K562 (cell line): ENCODE data around the gene NPNT. TPM values are rescaled to one million over a fixed set of nuclear protein-coding genes. Genes with fewer than 3 reads are reported as not detected.
A peak's percentile ranks its signal among the peaks of the same experiment; 100 is the strongest.

Experiments used
- ATAC-seq: fragments of 200-7000 bp; cut with Tn5 transposase; 3 replicates; pipeline ENCODE4 v1.9.1; 2020; ENCODE audit warnings: moderate library complexity
- BruUV-seq: library from RNA; stranded (reverse); fragments of 400-500 nt; replicated peaks from 2 replicates; lab custom pipeline; 2021; lab: Mats Ljungman, UMichigan
- CTCF ChIA-PET: fragments of 300-600 bp; formaldehyde crosslinking; extraction: SDS; loops from one replicate; lab custom pipeline; 2021; ENCODE audit warnings: low intra/inter-chr PET ratio; lab: Yijun Ruan, JAX
- POLR2A ChIA-PET: fragments of 300-600, 350-650 bp; sonication (Branson Sonifier 250); formaldehyde crosslinking; extraction: SDS; loops from one replicate; lab custom pipeline; 2021; ENCODE audit warnings: antibody characterized with exemption, inconsistent platforms; lab: Yijun Ruan, JAX
- DNase-seq, 4 experiments: peaks; one replicate each; pipeline versions ENCODE4 v3.0.0 to v3.0.0-alpha.2; 2011 to 2018; ENCODE audit warnings: low spot score in 3 of 4, mixed read lengths in 3 of 4; ENCODE audit errors: extremely low read depth in 1 of 4
- FAIRE-seq: peaks from 2 replicates; lab custom pipeline; 2011; peaks lifted over from hg19 to GRCh38; lab: Jason Lieb, UNC
- H2AFZ ChIP-seq: 2 replicates; pipeline ENCODE4 v1.6.0; 2011; ENCODE audit warnings: low read depth, low read length, control low read depth, inconsistent platforms
- H3K27ac ChIP-seq: fragments of 200-600 bp; 3 replicates; pipeline ENCODE4 v1.8.0; 2011; ENCODE audit warnings: low read depth, mild to moderate bottlenecking, control low read depth, inconsistent platforms, low read length, moderate library complexity, mixed read lengths; ENCODE audit errors: extremely low read depth
- H3K27me3 ChIP-seq, 2 experiments: fragments of 300-600 bp in 1 of 2; 2 replicates in 1 of 2; 3 replicates in 1 of 2; pipeline versions ENCODE4 v1.6.0 to v1.8.0; 2011; ENCODE audit warnings: inconsistent platforms in 2 of 2, low read length in 2 of 2, mild to moderate bottlenecking in 1 of 2, mixed read lengths in 1 of 2, moderate library complexity in 1 of 2; ENCODE audit not compliant: control insufficient read depth in 2 of 2, insufficient read depth in 2 of 2
- H3K36me3 ChIP-seq: fragments of 300-600 bp; 3 replicates; pipeline ENCODE4 v1.8.0; 2011; ENCODE audit warnings: mild to moderate bottlenecking, low read length, inconsistent platforms; ENCODE audit not compliant: control insufficient read depth, insufficient read depth
- H3K4me1 ChIP-seq, 2 experiments: fragments of 200-600 bp in 1 of 2; replicated peaks in 1 of 2; 2 replicates in 1 of 2; 3 replicates in 1 of 2; pipeline versions ENCODE4 v1.5.1 to v1.8.0; 2011; ENCODE audit warnings: inconsistent platforms in 2 of 2, low read length in 2 of 2, mild to moderate bottlenecking in 1 of 2, mixed read lengths in 1 of 2, moderate library complexity in 1 of 2; ENCODE audit not compliant: control insufficient read depth in 2 of 2, insufficient read depth in 2 of 2
- H3K4me2 ChIP-seq: 2 replicates; pipeline ENCODE4 v1.6.1; 2011; ENCODE audit warnings: low read length, control low read depth, inconsistent platforms, mixed read lengths; ENCODE audit not compliant: insufficient read depth
- H3K4me3 ChIP-seq: fragments of 200-600 bp; sonication (generic), shearing (Covaris generic); 2 replicates; pipeline ENCODE4 v1.5.1; 2016; ENCODE audit warnings: control low read depth, inconsistent platforms
- H3K79me2 ChIP-seq: fragments of 200-600 bp; 3 replicates; pipeline ENCODE4 v1.8.0; 2011; ENCODE audit warnings: low read length, inconsistent platforms; ENCODE audit not compliant: control insufficient read depth, insufficient read depth
- H3K9ac ChIP-seq, 2 experiments: 2 replicates each; pipeline versions ENCODE4 v1.6.0 to v1.6.1; 2011; ENCODE audit warnings: low read depth in 2 of 2, low read length in 2 of 2, control low read depth in 1 of 2, inconsistent platforms in 1 of 2, mild to moderate bottlenecking in 1 of 2, mixed read lengths in 1 of 2; ENCODE audit not compliant: insufficient read depth in 1 of 2
- H3K9me1 ChIP-seq: one replicate; pipeline ENCODE4 v1.6.0; 2011; ENCODE audit warnings: inconsistent platforms, mild to moderate bottlenecking, low read length, moderate library complexity; ENCODE audit not compliant: control insufficient read depth, insufficient read depth
- H3K9me3 ChIP-seq: replicated peaks from 2 replicates; pipeline ENCODE4 v1.5.1; 2011; ENCODE audit warnings: low read depth, low read length, inconsistent platforms; ENCODE audit not compliant: control insufficient read depth, insufficient read depth
- H4K20me1 ChIP-seq: replicated peaks from 2 replicates; pipeline ENCODE4 v1.6.1; 2011; ENCODE audit warnings: low read length, inconsistent platforms, mixed read lengths; ENCODE audit not compliant: control insufficient read depth, insufficient read depth
- ARID2 ChIP-seq: fragments of 450-650 bp; IDR thresholded peaks from 2 replicates; pipeline ENCODE4 v1.6.1; 2017; ENCODE audit warnings: antibody characterized with exemption, mild to moderate bottlenecking
- BRD9 ChIP-seq: fragments of 450-650 bp; IDR thresholded peaks from 2 replicates; pipeline ENCODE4 v1.6.1; 2018; ENCODE audit warnings: low read depth; ENCODE audit not compliant: partially characterized antibody
- CHD2 ChIP-seq: IDR thresholded peaks from 2 replicates; pipeline ENCODE4 v1.6.1; 2011; ENCODE audit warnings: low read depth, low read length
- CXXC5 ChIP-seq: fragments of 250-450 bp; sonication (Bioruptor Pico); IDR thresholded peaks from 2 replicates; pipeline ENCODE4 v1.8.0; 2022; ENCODE audit warnings: inconsistent platforms, mild to moderate bottlenecking, moderate library complexity
- ELF4 ChIP-seq: fragments of 450-650 bp; formaldehyde crosslinking; IDR thresholded peaks from 2 replicates; pipeline ENCODE4 v1.4.0; 2022; ENCODE audit warnings: missing genetic modification characterization
- GTF2E2 ChIP-seq: fragments of 200-800 bp; sonication (Bioruptor generic); IDR thresholded peaks from 2 replicates; pipeline ENCODE4 v1.6.1; 2016; ENCODE audit warnings: missing genetic modification characterization, missing compliant biosample characterization
- HOXB6 ChIP-seq: fragments of 250-450 bp; sonication (Bioruptor Pico); IDR thresholded peaks from 2 replicates; pipeline ENCODE4 v1.5.1; 2022; ENCODE audit warnings: mild to moderate bottlenecking, borderline replicate concordance
- POLR3G ChIP-seq: IDR thresholded peaks from 2 replicates; pipeline ENCODE4 v1.6.1; 2011; ENCODE audit not compliant: insufficient read length, insufficient replicate concordance; ENCODE audit errors: extremely low read depth
- PTTG1 ChIP-seq: fragments of 450-650 bp; IDR thresholded peaks from 2 replicates; pipeline ENCODE4 v1.6.1; 2016; ENCODE audit warnings: low read depth, mild to moderate bottlenecking, missing genetic modification characterization, missing compliant biosample characterization
- SPI1 ChIP-seq: IDR thresholded peaks from 2 replicates; pipeline ENCODE4 v1.6.1; 2011; ENCODE audit warnings: low read depth, low read length, control low read depth, borderline replicate concordance
- ZNF407 ChIP-seq: fragments of 450-650 bp; IDR thresholded peaks from 2 replicates; pipeline ENCODE4 v1.6.1; 2016; ENCODE audit warnings: low read depth
- WGBS: fragments of 100-300 bp; shearing (Covaris generic); methylation state at CpG from one replicate; pipeline ENCODE4 v1.1.6; 2016; ENCODE audit warnings: low coverage, mixed read lengths; ENCODE audit not compliant: insufficient coverage; ENCODE audit errors: missing lambda C conversion rate; 5-methylcytosine and 5-hydroxymethylcytosine counted together
- in situ Hi-C: fragments of 300-500 bp; cut with MboI; formaldehyde crosslinking; loops from 4 replicates; pipeline ENCODE4 v1.15.0; 2018; ENCODE audit warnings: inconsistent platforms, mixed read lengths
- intact Hi-C: fragments of 100-400 bp; cut with micrococcal nuclease; formaldehyde crosslinking; loops from 2 replicates; pipeline ENCODE4 v1.14.2; 2022
- polyA plus RNA-seq, 8 experiments: library from polyadenylated mRNA; depleted of rRNA in 4 of 8; stranded (reverse) in 5 of 8; unstranded in 3 of 8; fragments of >200 nt; fragmentation: Nextera tagmentation in 2 of 8; fragmentation: Illumina TruSeq in 1 of 8; extraction: Ambion mirVana in 2 of 8; extraction: Trizol in 1 of 8; gene quantifications; 2 replicates each; pipeline versions ENCODE4 v1.2.1 to v1.2.3, GENCODE V29; 2011 to 2014; ENCODE audit warnings: inconsistent platforms in 1 of 8, missing spikeins in 1 of 8
- total RNA-seq, 7 experiments: library from RNA; depleted of rRNA in 6 of 7; stranded (reverse); fragments of >200 nt in 6 of 7; fragmentation: Illumina TruSeq in 2 of 7; extraction: Trizol in 2 of 7; gene quantifications; 2 replicates each; pipeline versions ENCODE4 v1.2.1 to v1.2.3, GENCODE V29; 2011 to 2021; ENCODE audit warnings: low replicate concordance in 1 of 7
- TF ChIP-seq, protein P1 (sequence below): fragments of 250-450 bp; sonication (Bioruptor Pico); IDR thresholded peaks from 2 replicates; pipeline ENCODE4 v1.5.0; 2020; ENCODE audit warnings: mild to moderate bottlenecking

The NPNT gene
- total and polyA plus RNA-seq, 9 of the 15 experiments (the other 6 are each of a cell fraction or from before 2014, with no cell fraction given) = 0.22 TPM; not detected in 8

- FAIRE-seq = peak; percentile 11
- no peak overlapping the region for H3K27ac ChIP-seq
- DNase-seq = no peak
- no peak overlapping the region for H2AFZ ChIP-seq
- no peak for TF ChIP-seq POLR3G
- TF ChIP-seq CXXC5 = no peak
- TF ChIP-seq ELF4 (CRISPR knock-in tag) = no peak
- no peak for TF ChIP-seq ZNF407
- TF ChIP-seq CHD2 = no peak
- TF ChIP-seq SPI1 = no peak
- no peak for TF ChIP-seq PTTG1 (tag)
- no peak for TF ChIP-seq BRD9
- TF ChIP-seq, protein P1, sequence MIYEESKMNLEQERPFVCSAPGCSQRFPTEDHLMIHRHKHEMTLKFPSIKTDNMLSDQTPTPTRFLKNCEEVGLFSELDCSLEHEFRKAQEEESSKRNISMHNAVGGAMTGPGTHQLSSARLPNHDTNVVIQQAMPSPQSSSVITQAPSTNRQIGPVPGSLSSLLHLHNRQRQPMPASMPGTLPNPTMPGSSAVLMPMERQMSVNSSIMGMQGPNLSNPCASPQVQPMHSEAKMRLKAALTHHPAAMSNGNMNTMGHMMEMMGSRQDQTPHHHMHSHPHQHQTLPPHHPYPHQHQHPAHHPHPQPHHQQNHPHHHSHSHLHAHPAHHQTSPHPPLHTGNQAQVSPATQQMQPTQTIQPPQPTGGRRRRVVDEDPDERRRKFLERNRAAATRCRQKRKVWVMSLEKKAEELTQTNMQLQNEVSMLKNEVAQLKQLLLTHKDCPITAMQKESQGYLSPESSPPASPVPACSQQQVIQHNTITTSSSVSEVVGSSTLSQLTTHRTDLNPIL (CRISPR knock-in tag) = no peak
- TF ChIP-seq HOXB6 (CRISPR knock-in tag) = no peak
- TF ChIP-seq ARID2 = no peak
- no peak for TF ChIP-seq GTF2E2 (tag)
- peaks cover 3 to 14% of the 10 kb centered on the region in 2 experiments; a peak in 3 of 5 replicates for H3K4me1 ChIP-seq
- POLR2A ChIA-PET = interaction anchor here (0.6 kb wide), 1 partner anchor 86 kb away, joined by 4 read pairs; no protein-coding TSS in a partner anchor
- 0 out of 3 replicates have a peak, but pooled peaks have one; percentile 9 for ATAC-seq
- H3K4me3 ChIP-seq = no peak overlapping the region
- H3K36me3 ChIP-seq = no peaks in the 10 kb centered on the region
- BruUV-seq = no TSS peak
- CTCF ChIA-PET = no interaction called here
- H3K9me3 ChIP-seq = no peaks in the 10 kb centered on the region
- intact Hi-C loops (no loop called here), in situ Hi-C loops (no loop called here)
- H3K79me2 ChIP-seq = no peaks in the 10 kb centered on the region
- no peak overlapping the region for H3K9ac ChIP-seq
- WGBS = 13% methylated on average over 5 of the region's 5 CpGs
- H3K9me1 ChIP-seq = no peaks in the 10 kb centered on the region
- H3K4me2 ChIP-seq = no peak overlapping the region
- no peaks in the 10 kb centered on the region for H4K20me1 ChIP-seq
- H3K27me3 ChIP-seq = peaks cover 4 to 5% of the 10 kb centered on the region in 2 experiments; a peak in 3 of 5 replicates
Measured at GRCh38 chr4:105994841-105995501, 99.7 kb downstream of the NPNT start.
